DOHH2 (cell line): ENCODE measurements around the gene TMEM98.
"Not testable (repeated sequence)": the region's sequence is repeated elsewhere in the genome, so short reads cannot be mapped to it uniquely, and the experiment has no call there.

Experiments
- CTCF ChIP-seq: fragments of 200-600 bp; sonication (generic); IDR thresholded peaks from one replicate; pipeline ENCODE4 v1.5.1; 2014; ENCODE audit warnings: antibody characterized with exemption, mild to moderate bottlenecking, low read depth, low read length; ENCODE audit not compliant: poor library complexity, severe bottlenecking
- EZH2phosphoT487 ChIP-seq: fragments of 200-600 bp; sonication (generic); IDR thresholded peaks from 2 replicates; pipeline ENCODE4 v1.6.1; 2017; ENCODE audit warnings: borderline replicate concordance, mild to moderate bottlenecking, antibody characterized with exemption, low read length, moderate library complexity, mixed read lengths

DNA sequence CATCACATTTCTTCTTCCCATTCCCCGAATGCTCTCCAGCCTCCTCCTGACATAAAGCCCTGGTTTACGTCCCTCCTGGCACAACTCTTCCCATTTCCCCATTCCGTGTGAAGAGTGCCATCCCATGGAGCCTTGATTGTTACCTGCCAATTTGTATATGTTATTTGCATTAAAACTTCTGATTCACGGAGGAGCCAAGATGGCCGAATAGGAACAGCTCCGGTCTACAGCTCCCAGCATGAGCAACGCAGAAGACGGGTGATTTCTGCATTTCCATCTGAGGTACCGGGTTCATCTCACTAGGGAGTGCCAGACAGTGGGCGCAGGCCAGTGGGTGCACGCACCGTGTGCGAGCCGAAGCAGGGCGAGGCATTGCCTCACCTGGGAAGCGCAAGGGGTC lies 41.0 kb upstream of the TMEM98 start:
- not testable (repeated sequence) for TF ChIP-seq CTCF, EZH2phosphoT487
